GM12878 (cell line): ENCODE results near the gene NFAM1.

Source experiments
- EP300 ChIP-seq, 2 experiments: fragments of 150-350 bp in 1 of 2; IDR thresholded peaks; 2 replicates each; pipeline ENCODE4 v1.6.1; 2011 to 2012; ENCODE audit warnings: low read depth in 2 of 2, low read length in 2 of 2, borderline replicate concordance in 1 of 2, improper control_type of control experiment in 1 of 2, inconsistent platforms in 1 of 2; ENCODE audit not compliant: control insufficient read depth in 1 of 2
- MYC ChIP-seq: IDR thresholded peaks from 2 replicates; pipeline ENCODE4 v1.6.1; 2011; ENCODE audit warnings: mild to moderate bottlenecking, low read length, moderate library complexity, inconsistent platforms; ENCODE audit not compliant: insufficient read depth, insufficient replicate concordance, insufficient read length, severe bottlenecking
- TF ChIP-seq, protein P1 (sequence below), 3 experiments: IDR thresholded peaks in 2 of 3; conservative IDR thresholded peaks in 1 of 3; 2 replicates each; pipeline ENCODE4 v1.5.1; 2011; ENCODE audit warnings: low read depth in 3 of 3, low read length in 3 of 3, mild to moderate bottlenecking in 3 of 3, control low read depth in 2 of 3, moderate library complexity in 2 of 3, inconsistent platforms in 1 of 3, mixed read lengths in 1 of 3; ENCODE audit not compliant: control insufficient read depth in 2 of 3, insufficient read depth in 1 of 3; ENCODE audit errors: extremely low read depth in 1 of 3
- TF ChIP-seq, protein P2 (sequence below): fragments of 450-650 bp; IDR thresholded peaks from 2 replicates; pipeline ENCODE4 v1.6.1; 2017; ENCODE audit warnings: mild to moderate bottlenecking, low read depth, inconsistent platforms; ENCODE audit not compliant: poor library complexity, severe bottlenecking

DNA sequence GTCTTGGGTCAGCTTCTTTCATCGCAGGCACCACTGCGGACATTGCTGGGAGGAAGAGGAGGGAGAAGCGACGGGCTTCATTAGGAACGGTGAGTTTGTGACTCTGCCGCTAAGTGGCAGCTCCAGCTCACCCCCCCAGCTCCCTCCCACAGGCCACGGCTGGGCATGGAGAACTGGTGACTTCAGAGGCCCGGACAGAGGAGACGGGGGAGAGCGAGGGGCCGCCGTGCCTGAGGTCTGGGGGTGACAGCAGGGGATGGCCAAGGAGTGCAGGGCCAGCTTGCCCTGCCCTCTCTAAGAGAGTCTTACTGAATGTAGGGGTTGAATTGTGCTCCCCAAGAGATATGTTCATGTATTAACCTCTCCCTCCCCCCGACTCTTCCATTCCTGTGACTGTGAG is 13.9 kb upstream of the NFAM1 start:
- TF ChIP-seq, protein P1, sequence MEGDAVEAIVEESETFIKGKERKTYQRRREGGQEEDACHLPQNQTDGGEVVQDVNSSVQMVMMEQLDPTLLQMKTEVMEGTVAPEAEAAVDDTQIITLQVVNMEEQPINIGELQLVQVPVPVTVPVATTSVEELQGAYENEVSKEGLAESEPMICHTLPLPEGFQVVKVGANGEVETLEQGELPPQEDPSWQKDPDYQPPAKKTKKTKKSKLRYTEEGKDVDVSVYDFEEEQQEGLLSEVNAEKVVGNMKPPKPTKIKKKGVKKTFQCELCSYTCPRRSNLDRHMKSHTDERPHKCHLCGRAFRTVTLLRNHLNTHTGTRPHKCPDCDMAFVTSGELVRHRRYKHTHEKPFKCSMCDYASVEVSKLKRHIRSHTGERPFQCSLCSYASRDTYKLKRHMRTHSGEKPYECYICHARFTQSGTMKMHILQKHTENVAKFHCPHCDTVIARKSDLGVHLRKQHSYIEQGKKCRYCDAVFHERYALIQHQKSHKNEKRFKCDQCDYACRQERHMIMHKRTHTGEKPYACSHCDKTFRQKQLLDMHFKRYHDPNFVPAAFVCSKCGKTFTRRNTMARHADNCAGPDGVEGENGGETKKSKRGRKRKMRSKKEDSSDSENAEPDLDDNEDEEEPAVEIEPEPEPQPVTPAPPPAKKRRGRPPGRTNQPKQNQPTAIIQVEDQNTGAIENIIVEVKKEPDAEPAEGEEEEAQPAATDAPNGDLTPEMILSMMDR (IDR thresholded peaks at IDR 0.05 in 2 of 3, conservative IDR thresholded peaks at IDR 0.05 in 1 of 3; ENCODE audit: control insufficient read depth in 2 of 3, extremely low read depth in 1 of 3, insufficient read depth in 1 of 3, low read depth in 3 of 3, low read length in 3 of 3): no peak
- TF ChIP-seq MYC: no peak
- TF ChIP-seq, protein P2, sequence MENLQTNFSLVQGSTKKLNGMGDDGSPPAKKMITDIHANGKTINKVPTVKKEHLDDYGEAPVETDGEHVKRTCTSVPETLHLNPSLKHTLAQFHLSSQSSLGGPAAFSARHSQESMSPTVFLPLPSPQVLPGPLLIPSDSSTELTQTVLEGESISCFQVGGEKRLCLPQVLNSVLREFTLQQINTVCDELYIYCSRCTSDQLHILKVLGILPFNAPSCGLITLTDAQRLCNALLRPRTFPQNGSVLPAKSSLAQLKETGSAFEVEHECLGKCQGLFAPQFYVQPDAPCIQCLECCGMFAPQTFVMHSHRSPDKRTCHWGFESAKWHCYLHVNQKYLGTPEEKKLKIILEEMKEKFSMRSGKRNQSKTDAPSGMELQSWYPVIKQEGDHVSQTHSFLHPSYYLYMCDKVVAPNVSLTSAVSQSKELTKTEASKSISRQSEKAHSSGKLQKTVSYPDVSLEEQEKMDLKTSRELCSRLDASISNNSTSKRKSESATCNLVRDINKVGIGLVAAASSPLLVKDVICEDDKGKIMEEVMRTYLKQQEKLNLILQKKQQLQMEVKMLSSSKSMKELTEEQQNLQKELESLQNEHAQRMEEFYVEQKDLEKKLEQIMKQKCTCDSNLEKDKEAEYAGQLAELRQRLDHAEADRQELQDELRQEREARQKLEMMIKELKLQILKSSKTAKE: no peak
- no peak for TF ChIP-seq EP300 (IDR thresholded peaks at IDR 0.05; ENCODE audit: borderline replicate concordance in 1 of 2, control insufficient read depth in 1 of 2, low read depth in 2 of 2, low read length in 2 of 2)
